Measurements from ENCODE around the gene ABHD17B. TPM values are rescaled to one million over a fixed set of nuclear protein-coding genes. Genes with fewer than 3 reads are reported as not detected.
A peak's percentile ranks its signal among the peaks of the same experiment; 100 is the strongest.
"Not testable (repeated sequence)": the region's sequence is repeated elsewhere in the genome, so short reads cannot be mapped to it uniquely, and the experiment has no call there.

The ABHD17B gene
- 1 to 10 TPM; 8.1 to 9.8 TPM for polyA plus RNA-seq

DNA sequence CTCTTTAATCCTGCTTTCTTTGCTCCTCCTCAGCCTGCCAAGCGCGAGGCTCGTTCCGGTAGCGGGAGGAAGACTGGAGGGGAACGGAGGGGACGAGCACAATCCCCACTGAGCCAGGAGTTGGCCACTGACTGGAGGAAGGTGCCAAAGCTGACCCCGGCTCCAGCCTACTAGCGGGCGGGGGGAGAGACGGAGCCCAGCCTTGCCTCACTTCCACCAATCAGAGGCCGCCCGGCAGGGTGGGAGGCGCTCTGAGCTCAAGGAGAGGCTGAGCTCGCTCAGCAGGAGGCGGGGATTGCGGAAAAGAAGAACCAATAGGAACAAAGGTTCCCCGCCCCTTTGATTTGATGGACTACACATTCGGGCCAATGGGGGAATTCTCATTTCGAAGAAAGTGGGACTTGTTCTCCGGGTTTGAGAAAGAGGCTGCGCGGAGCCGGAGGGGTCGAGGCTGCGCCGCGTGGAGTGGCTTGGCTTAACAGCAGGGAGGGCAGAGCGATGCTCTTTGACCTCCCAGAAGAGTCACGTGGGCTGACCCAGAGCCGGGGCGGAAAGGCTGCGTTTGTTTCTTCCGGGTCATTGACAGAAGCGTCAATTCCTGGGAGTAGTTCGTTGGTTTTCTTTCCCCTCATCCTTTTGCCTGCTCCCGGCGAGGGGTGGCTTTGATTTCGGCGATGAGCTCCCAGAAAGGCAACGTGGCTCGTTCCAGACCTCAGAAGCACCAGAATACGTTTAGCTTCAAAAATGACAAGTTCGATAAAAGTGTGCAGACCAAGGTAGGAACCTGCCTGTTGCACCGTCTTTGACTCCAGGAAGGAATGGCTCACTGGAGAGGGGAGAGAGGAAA, at the start of gene ABHD17B, which contains the start of gene C9orf85:
TSS of gene ABHD17B (minus strand) at position 133 of the 847 bp plus-strand sequence. CDS start 36,113 bp downstream, outside the sequence.
TSS of gene C9orf85 (plus strand) at position 579 of the 847 bp plus-strand sequence. CDS start at position 675, 96 bp downstream.
- Histone ChIP-seq H3K36me3 (ENCODE audit: control insufficient read depth in 2 of 2, insufficient read depth in 2 of 2, low read length in 1 of 2) (no peaks in the 10 kb centered on the region), H3K9me3 (ENCODE audit: control insufficient read depth in 2 of 2, insufficient read depth in 1 of 2, low read depth in 1 of 2, low read length in 1 of 2) (no peaks in the 10 kb centered on the region), H3K27me3 (ENCODE audit: control insufficient read depth in 1 of 2, insufficient read depth in 2 of 2, low read length in 2 of 2) (no peaks in the 10 kb centered on the region), H3K27ac (ENCODE audit: low read depth in 2 of 2, low read length in 1 of 2) (peak within 1 kb of the TSS; percentile 94 to 99), H3K4me3 (ENCODE audit: low read depth in 1 of 2, low read length in 2 of 2) (peak within 1 kb of the TSS; percentile 91 to 97), H3K4me1 (ENCODE audit: control insufficient read depth in 2 of 2, insufficient read depth in 2 of 2, low read length in 1 of 2) (peaks cover 4% of the 10 kb centered on the region in 2 donors)
- WGBS, 2 donors: 0 to 1% methylated on average over 45 of the region's 45 CpGs

DNA sequence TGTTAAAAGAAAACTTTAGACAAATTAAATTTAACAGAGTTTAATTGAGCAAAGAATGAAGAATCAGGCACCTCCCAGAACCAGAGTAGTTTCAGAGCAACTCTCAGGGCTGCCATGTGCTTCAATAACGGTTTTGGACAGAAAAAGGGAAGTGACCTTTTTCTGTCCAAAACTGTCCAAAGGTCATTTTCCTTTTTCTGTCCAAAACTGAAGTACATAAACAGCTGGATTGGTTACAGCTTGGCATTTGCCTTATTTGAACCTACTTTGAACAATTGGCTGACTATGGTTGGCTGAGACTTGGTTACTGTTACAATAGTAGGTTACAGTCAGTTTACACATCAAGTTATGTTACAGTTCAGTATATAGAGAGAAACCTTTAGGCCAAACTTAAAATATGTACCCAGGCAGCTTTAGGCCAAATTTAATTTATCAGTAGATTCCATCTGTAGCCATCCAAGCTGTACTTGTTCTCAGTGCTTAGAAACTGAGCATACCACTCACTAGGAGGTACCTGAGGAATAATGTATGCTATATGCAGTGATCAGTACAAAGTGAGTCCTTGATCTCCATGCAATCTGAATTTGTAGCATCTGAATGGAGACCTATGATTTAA, 44.4 kb upstream of the ABHD17B start:
- no peak overlapping the region for H3K4me3 ChIP-seq (ENCODE audit: low read depth in 1 of 2, low read length in 2 of 2)
- 61 to 70% methylated on average over 1 of the region's 1 CpG for WGBS, 2 donors
- H3K9me3 ChIP-seq (ENCODE audit: control insufficient read depth in 2 of 2, insufficient read depth in 1 of 2, low read depth in 1 of 2, low read length in 1 of 2): no peaks in the 10 kb centered on the region
- H3K27ac ChIP-seq (ENCODE audit: low read depth in 2 of 2, low read length in 1 of 2): no peak overlapping the region
- H3K27me3 ChIP-seq (ENCODE audit: control insufficient read depth in 1 of 2, insufficient read depth in 2 of 2, low read length in 2 of 2): no peaks in the 10 kb centered on the region
- no peaks in the 10 kb centered on the region for H3K36me3 ChIP-seq (ENCODE audit: control insufficient read depth in 2 of 2, insufficient read depth in 2 of 2, low read length in 1 of 2)
- no peaks in the 10 kb centered on the region for H3K4me1 ChIP-seq (ENCODE audit: control insufficient read depth in 2 of 2, insufficient read depth in 2 of 2, low read length in 1 of 2)

DNA sequence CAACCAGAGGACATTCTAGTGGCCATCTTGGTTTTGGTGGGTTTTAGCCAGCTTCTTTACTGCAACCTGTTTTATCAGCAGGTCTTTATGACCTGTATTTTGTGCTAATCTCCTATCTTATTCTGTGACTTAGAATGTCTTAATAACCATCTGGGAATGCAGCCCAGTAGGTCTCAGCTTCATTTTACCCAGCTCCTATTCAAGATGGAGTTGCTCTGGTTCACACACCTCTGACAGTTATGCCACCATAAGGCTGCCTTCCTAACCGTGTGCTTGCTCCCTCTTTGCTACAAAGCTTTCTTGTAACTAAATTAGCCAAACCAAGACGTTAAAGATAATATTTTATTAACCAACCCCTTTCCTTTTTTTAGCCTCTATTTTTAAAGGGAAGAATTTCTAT, 43.7 kb upstream of the ABHD17B start:
- H3K36me3 ChIP-seq (ENCODE audit: control insufficient read depth in 2 of 2, insufficient read depth in 2 of 2, low read length in 1 of 2): not testable (repeated sequence)

DNA sequence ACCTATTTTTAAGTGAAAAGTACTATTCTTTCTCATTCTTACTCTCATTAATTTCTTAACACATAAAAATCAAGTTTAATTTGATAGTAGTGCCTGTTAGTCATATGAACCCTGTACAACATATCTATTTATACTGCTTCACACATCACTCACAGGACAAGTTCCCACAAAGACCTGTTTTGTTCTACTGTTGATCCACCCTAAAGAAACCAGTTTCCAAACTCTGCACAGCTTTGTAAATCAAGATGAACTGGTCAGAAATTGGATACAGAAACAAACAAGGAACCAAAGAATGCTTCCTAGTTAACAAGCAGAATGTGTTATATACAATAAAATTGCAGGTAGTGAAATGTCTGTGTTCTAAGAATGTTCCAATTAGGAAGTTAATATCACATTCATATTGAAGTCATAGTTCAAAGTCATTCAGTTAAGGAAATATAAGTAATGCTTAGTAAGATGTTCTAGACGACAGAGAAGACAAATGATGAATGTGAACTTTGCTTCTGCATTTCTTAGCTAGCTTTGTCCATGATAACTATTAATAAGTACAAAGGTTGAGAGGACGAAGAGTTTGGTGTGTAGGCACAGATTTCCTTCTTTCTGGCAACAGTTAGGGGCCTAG, 33.9 kb upstream of the ABHD17B start:
- peak overlapping the region; percentile 83 to 89 for H3K27ac ChIP-seq (ENCODE audit: low read depth in 2 of 2, low read length in 1 of 2)
- H3K4me1 ChIP-seq (ENCODE audit: control insufficient read depth in 2 of 2, insufficient read depth in 2 of 2, low read length in 1 of 2): peaks cover 0 to 2% of the 10 kb centered on the region in 2 donors
- H3K27me3 ChIP-seq (ENCODE audit: control insufficient read depth in 1 of 2, insufficient read depth in 2 of 2, low read length in 2 of 2): no peaks in the 10 kb centered on the region
- H3K4me3 ChIP-seq (ENCODE audit: low read depth in 1 of 2, low read length in 2 of 2): no peak overlapping the region
- no peaks in the 10 kb centered on the region for H3K9me3 ChIP-seq (ENCODE audit: control insufficient read depth in 2 of 2, insufficient read depth in 1 of 2, low read depth in 1 of 2, low read length in 1 of 2)
- WGBS, 2 donors: 31 to 32% methylated on average over 2 of the region's 2 CpGs
- no peaks in the 10 kb centered on the region for H3K36me3 ChIP-seq (ENCODE audit: control insufficient read depth in 2 of 2, insufficient read depth in 2 of 2, low read length in 1 of 2)

More for the DNA sequence above, 43.7 kb upstream of the ABHD17B start:
- not testable (repeated sequence) for H3K27me3 ChIP-seq (ENCODE audit: control insufficient read depth in 1 of 2, insufficient read depth in 2 of 2, low read length in 2 of 2); H3K27ac ChIP-seq (ENCODE audit: low read depth in 2 of 2, low read length in 1 of 2); H3K4me3 ChIP-seq (ENCODE audit: low read depth in 1 of 2, low read length in 2 of 2); H3K4me1 ChIP-seq (ENCODE audit: control insufficient read depth in 2 of 2, insufficient read depth in 2 of 2, low read length in 1 of 2); H3K9me3 ChIP-seq (ENCODE audit: control insufficient read depth in 2 of 2, insufficient read depth in 1 of 2, low read depth in 1 of 2, low read length in 1 of 2)
- 88 to 89% methylated on average over 2 of the region's 2 CpGs for WGBS, 2 donors

DNA sequence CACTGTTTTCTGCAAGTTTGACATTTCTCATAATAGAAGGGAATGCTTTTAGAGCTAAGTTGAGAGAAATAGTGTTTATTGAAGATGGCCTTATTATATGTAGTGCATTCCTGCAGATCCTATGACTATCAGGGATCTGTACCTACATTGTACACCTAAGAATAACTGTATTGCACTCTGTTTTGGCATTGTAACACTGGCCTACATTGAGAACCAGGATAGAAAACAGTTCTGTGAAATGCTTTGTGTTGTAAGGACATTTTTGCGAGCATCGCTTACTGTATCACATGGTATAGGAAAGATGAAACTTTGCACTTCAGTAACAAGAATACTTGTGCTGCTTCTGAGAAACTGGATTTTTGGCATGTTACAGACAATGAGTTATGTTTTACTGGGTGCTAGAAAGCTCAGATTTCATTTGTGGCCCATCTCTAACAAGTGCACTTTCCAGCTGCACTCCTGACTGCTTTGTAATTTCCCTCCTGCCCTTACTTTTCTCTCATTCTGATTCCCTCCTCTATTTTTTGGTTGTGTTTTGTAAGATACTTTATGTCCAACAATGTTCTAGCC, 31.1 kb upstream of the ABHD17B start:
- Histone ChIP-seq H3K27me3 (ENCODE audit: control insufficient read depth in 1 of 2, insufficient read depth in 2 of 2, low read length in 2 of 2) (no peaks in the 10 kb centered on the region), H3K4me1 (ENCODE audit: control insufficient read depth in 2 of 2, insufficient read depth in 2 of 2, low read length in 1 of 2) (peaks cover 0 to 2% of the 10 kb centered on the region in 2 donors), H3K36me3 (ENCODE audit: control insufficient read depth in 2 of 2, insufficient read depth in 2 of 2, low read length in 1 of 2) (no peaks in the 10 kb centered on the region), H3K4me3 (ENCODE audit: low read depth in 1 of 2, low read length in 2 of 2) (no peak overlapping the region), H3K27ac (ENCODE audit: low read depth in 2 of 2, low read length in 1 of 2) (peak overlapping the region in 1 of 2 donors; percentile 33), H3K9me3 (ENCODE audit: control insufficient read depth in 2 of 2, insufficient read depth in 1 of 2, low read depth in 1 of 2, low read length in 1 of 2) (no peaks in the 10 kb centered on the region)
- WGBS, 2 donors: 70 to 91% methylated on average over 2 of the region's 2 CpGs

- WGBS, 2 donors: 85 to 91% methylated on average over 2 of the region's 2 CpGs
- Histone ChIP-seq H3K9me3 (ENCODE audit: control insufficient read depth in 2 of 2, insufficient read depth in 1 of 2, low read depth in 1 of 2, low read length in 1 of 2) (no peaks in the 10 kb centered on the region), H3K4me1 (ENCODE audit: control insufficient read depth in 2 of 2, insufficient read depth in 2 of 2, low read length in 1 of 2) (peaks cover 0 to 5% of the 10 kb centered on the region in 2 donors), H3K36me3 (ENCODE audit: control insufficient read depth in 2 of 2, insufficient read depth in 2 of 2, low read length in 1 of 2) (no peaks in the 10 kb centered on the region), H3K27ac (ENCODE audit: low read depth in 2 of 2, low read length in 1 of 2) (no peak overlapping the region), H3K4me3 (ENCODE audit: low read depth in 1 of 2, low read length in 2 of 2) (no peak overlapping the region), H3K27me3 (ENCODE audit: control insufficient read depth in 1 of 2, insufficient read depth in 2 of 2, low read length in 2 of 2) (no peaks in the 10 kb centered on the region)
Measured at GRCh38 chr9:71941060-71941568, 30.1 kb upstream of the ABHD17B start.

DNA sequence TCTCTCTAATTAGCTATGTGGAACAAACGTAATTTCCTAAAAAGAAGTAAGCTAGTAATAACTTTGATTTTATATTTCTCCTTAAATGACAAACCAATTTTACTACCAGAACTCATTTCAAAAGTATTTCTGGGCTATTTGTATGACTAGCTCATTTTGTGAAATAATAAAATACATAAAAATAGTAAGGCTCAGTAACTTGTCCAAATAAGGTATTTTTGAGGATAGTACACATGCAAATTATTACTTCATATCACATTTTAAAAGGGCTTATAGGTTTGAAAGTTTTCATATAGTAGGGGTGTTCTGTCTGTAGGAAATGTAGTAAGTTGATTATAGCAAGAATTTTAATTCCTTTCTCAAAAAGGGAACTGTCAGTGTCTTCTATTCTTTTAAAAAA, 26.9 kb upstream of the ABHD17B start:
- H3K27ac ChIP-seq (ENCODE audit: low read depth in 2 of 2, low read length in 1 of 2): no peak overlapping the region
- H3K4me1 ChIP-seq (ENCODE audit: control insufficient read depth in 2 of 2, insufficient read depth in 2 of 2, low read length in 1 of 2): peaks cover 0 to 2% of the 10 kb centered on the region in 2 donors
- no peaks in the 10 kb centered on the region for H3K36me3 ChIP-seq (ENCODE audit: control insufficient read depth in 2 of 2, insufficient read depth in 2 of 2, low read length in 1 of 2)
- H3K27me3 ChIP-seq (ENCODE audit: control insufficient read depth in 1 of 2, insufficient read depth in 2 of 2, low read length in 2 of 2): no peaks in the 10 kb centered on the region
- H3K4me3 ChIP-seq (ENCODE audit: low read depth in 1 of 2, low read length in 2 of 2): no peak overlapping the region
- no peaks in the 10 kb centered on the region for H3K9me3 ChIP-seq (ENCODE audit: control insufficient read depth in 2 of 2, insufficient read depth in 1 of 2, low read depth in 1 of 2, low read length in 1 of 2)
- 59 to 60% methylated on average over 1 of the region's 1 CpG for WGBS, 2 donors

DNA sequence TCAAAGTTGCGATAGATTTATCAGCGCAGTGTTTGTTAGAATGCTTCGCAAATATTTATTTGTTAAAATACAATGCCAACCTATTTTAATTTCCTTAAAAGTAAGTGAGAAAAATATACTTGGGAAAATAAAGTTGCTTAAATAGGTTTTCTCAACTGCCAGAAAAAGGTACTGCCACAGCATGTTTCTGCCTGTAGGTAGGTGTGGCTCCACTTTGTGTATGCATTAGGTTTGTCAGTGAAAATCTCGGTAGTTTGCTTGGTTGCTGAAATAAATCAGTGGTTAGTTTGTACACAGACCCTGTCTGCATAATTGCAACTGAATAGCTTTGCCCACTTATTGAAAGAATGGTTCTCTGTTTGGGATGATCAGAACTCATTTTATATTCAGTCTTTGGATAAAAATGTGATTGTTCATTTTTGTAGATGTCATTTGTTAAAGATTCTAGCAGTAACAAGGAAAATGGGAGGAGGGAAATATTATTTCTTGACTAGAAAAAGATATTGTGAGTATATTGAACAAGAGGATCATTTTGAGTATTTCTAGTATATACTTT, 26.2 kb upstream of the ABHD17B start:
- Histone ChIP-seq H3K27me3 (ENCODE audit: control insufficient read depth in 1 of 2, insufficient read depth in 2 of 2, low read length in 2 of 2) (no peaks in the 10 kb centered on the region), H3K36me3 (ENCODE audit: control insufficient read depth in 2 of 2, insufficient read depth in 2 of 2, low read length in 1 of 2) (no peaks in the 10 kb centered on the region), H3K4me1 (ENCODE audit: control insufficient read depth in 2 of 2, insufficient read depth in 2 of 2, low read length in 1 of 2) (peaks cover 0 to 2% of the 10 kb centered on the region in 2 donors), H3K27ac (ENCODE audit: low read depth in 2 of 2, low read length in 1 of 2) (peak overlapping the region; percentile 55 to 79), H3K9me3 (ENCODE audit: control insufficient read depth in 2 of 2, insufficient read depth in 1 of 2, low read depth in 1 of 2, low read length in 1 of 2) (no peaks in the 10 kb centered on the region), H3K4me3 (ENCODE audit: low read depth in 1 of 2, low read length in 2 of 2) (no peak overlapping the region)
- WGBS, 2 donors: 58 to 66% methylated on average over 4 of the region's 4 CpGs

DNA sequence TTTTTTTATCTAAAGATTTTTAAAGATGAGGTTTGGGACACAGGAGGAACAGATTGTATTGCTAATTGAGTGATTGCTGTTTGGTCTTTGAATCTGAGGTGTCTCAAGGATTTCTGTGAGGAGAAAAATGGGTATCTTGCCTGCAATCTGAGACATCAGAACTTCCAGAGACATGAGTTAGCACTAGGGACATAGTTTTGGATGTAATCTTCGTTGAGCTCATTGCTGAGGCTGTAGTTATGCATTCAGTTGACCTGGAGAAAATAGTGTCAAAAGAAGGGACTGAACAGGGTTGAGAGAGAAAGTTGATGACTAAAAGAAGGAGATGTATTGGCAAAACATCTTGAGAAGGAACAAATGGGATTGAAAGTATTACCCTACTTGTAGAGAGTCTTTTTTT, 25.1 kb upstream of the ABHD17B start:
- Histone ChIP-seq H3K4me3 (ENCODE audit: low read depth in 1 of 2, low read length in 2 of 2) (no peak overlapping the region), H3K4me1 (ENCODE audit: control insufficient read depth in 2 of 2, insufficient read depth in 2 of 2, low read length in 1 of 2) (peaks cover 0 to 2% of the 10 kb centered on the region in 2 donors), H3K27me3 (ENCODE audit: control insufficient read depth in 1 of 2, insufficient read depth in 2 of 2, low read length in 2 of 2) (no peaks in the 10 kb centered on the region), H3K9me3 (ENCODE audit: control insufficient read depth in 2 of 2, insufficient read depth in 1 of 2, low read depth in 1 of 2, low read length in 1 of 2) (no peaks in the 10 kb centered on the region), H3K27ac (ENCODE audit: low read depth in 2 of 2, low read length in 1 of 2) (peak overlapping the region in 1 of 2 donors; percentile 70), H3K36me3 (ENCODE audit: control insufficient read depth in 2 of 2, insufficient read depth in 2 of 2, low read length in 1 of 2) (no peaks in the 10 kb centered on the region)
- 63 to 66% methylated on average over 1 of the region's 1 CpG for WGBS, 2 donors
